ENCODE measurements around the gene XPR1. TPM values are rescaled to one million over a fixed set of nuclear protein-coding genes. Genes with fewer than 3 reads are reported as not detected.

The XPR1 gene
- total RNA-seq, 1 experiment from 2014 or later = 30.7 TPM

- TF ChIP-seq, protein P1, sequence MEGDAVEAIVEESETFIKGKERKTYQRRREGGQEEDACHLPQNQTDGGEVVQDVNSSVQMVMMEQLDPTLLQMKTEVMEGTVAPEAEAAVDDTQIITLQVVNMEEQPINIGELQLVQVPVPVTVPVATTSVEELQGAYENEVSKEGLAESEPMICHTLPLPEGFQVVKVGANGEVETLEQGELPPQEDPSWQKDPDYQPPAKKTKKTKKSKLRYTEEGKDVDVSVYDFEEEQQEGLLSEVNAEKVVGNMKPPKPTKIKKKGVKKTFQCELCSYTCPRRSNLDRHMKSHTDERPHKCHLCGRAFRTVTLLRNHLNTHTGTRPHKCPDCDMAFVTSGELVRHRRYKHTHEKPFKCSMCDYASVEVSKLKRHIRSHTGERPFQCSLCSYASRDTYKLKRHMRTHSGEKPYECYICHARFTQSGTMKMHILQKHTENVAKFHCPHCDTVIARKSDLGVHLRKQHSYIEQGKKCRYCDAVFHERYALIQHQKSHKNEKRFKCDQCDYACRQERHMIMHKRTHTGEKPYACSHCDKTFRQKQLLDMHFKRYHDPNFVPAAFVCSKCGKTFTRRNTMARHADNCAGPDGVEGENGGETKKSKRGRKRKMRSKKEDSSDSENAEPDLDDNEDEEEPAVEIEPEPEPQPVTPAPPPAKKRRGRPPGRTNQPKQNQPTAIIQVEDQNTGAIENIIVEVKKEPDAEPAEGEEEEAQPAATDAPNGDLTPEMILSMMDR (conservative IDR thresholded peaks at IDR 0.05; ENCODE audit: low read depth, low read length) = no peak
- TF ChIP-seq EZH2 (IDR thresholded peaks at IDR 0.05; ENCODE audit: borderline replicate concordance, low read depth, low read length, poor library complexity, severe bottlenecking) = no peak
- H3K9me3 ChIP-seq (ENCODE audit: low read depth, low read length, poor library complexity, severe bottlenecking) = no peaks in the 10 kb centered on the region
- no peak for DNase-seq (ENCODE audit: low spot score)
- ChIA-PET POLR2A (ENCODE audit: low non-redundant PET) (no interaction called here), CTCF (no interaction called here)
- H3K36me3 ChIP-seq (ENCODE audit: insufficient read depth, low read length, poor library complexity, severe bottlenecking) = no peaks in the 10 kb centered on the region
- intact Hi-C loops (cut with micrococcal nuclease; ENCODE audit: unreplicated experiment) = no loop called here
- H3K4me3 ChIP-seq (ENCODE audit: low read depth, low read length, poor library complexity, severe bottlenecking) = no peak overlapping the region
- no peak overlapping the region for H3K27ac ChIP-seq (ENCODE audit: low read depth, low read length, poor library complexity, severe bottlenecking)
- peaks cover 29% of the 10 kb centered on the region for H3K4me1 ChIP-seq (ENCODE audit: insufficient read depth, low read length, poor library complexity, severe bottlenecking)
- no TSS peak for BruUV-seq (replicated peaks)
- no peaks in the 10 kb centered on the region for H3K27me3 ChIP-seq (replicated peaks; ENCODE audit: insufficient read depth, low read depth, low read length, poor library complexity)
Measured at GRCh38 chr1:180630408-180631193, 1.2 kb upstream of the XPR1 start.

DNA sequence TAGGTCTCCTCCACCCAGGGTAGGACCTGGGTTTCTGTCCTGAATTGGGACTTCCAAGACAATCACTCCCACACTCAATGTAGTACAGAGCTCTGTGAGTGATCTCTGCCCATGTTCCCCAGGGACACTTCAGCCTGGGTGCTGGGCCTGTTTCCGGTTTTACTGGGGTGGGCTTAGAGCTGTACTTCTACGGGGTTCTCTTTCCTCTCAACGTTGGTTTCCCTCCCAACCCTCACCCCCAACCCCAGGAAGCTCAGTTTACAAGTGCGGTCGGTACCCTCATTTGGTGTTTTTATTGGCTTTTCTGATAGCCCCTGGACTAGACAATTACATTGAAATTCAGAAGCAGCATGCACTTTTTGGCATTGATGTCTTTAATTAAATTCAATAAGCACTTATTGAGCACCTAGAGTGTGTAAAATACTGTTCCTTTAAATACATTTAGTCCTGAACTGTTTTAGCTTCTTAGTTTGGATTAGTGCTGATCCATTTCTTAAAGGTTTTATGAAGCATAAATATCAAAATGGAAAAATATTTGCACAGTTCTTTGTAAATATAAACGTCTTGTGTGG is 542 bp upstream of the XPR1 start:
- no TSS peak for BruUV-seq (replicated peaks)
- H3K36me3 ChIP-seq (ENCODE audit: insufficient read depth, low read length, poor library complexity, severe bottlenecking) = no peaks in the 10 kb centered on the region
- TF ChIP-seq EZH2 (IDR thresholded peaks at IDR 0.05; ENCODE audit: borderline replicate concordance, low read depth, low read length, poor library complexity, severe bottlenecking) = no peak
- TF ChIP-seq, protein P1 (conservative IDR thresholded peaks at IDR 0.05; ENCODE audit: low read depth, low read length) = no peak
- POLR2A ChIA-PET (ENCODE audit: low non-redundant PET) = interaction anchor here (0.7 kb wide), 1 partner anchor 165 kb away, joined by 8 read pairs; no protein-coding TSS in a partner anchor
- DNase-seq (ENCODE audit: low spot score) = peak; percentile 23
- CTCF ChIA-PET = interaction anchor here (0.6 kb wide), 1 partner anchor 1339 kb away, joined by 5 read pairs; no protein-coding TSS in a partner anchor
- peaks cover 35% of the 10 kb centered on the region for H3K4me1 ChIP-seq (ENCODE audit: insufficient read depth, low read length, poor library complexity, severe bottlenecking)
- no peak overlapping the region for H3K4me3 ChIP-seq (ENCODE audit: low read depth, low read length, poor library complexity, severe bottlenecking)
- H3K27me3 ChIP-seq (replicated peaks; ENCODE audit: insufficient read depth, low read depth, low read length, poor library complexity) = no peaks in the 10 kb centered on the region
- intact Hi-C loops (cut with micrococcal nuclease; ENCODE audit: unreplicated experiment) = no loop called here
- no peak overlapping the region for H3K27ac ChIP-seq (ENCODE audit: low read depth, low read length, poor library complexity, severe bottlenecking)
- H3K9me3 ChIP-seq (ENCODE audit: low read depth, low read length, poor library complexity, severe bottlenecking) = no peaks in the 10 kb centered on the region

DNA sequence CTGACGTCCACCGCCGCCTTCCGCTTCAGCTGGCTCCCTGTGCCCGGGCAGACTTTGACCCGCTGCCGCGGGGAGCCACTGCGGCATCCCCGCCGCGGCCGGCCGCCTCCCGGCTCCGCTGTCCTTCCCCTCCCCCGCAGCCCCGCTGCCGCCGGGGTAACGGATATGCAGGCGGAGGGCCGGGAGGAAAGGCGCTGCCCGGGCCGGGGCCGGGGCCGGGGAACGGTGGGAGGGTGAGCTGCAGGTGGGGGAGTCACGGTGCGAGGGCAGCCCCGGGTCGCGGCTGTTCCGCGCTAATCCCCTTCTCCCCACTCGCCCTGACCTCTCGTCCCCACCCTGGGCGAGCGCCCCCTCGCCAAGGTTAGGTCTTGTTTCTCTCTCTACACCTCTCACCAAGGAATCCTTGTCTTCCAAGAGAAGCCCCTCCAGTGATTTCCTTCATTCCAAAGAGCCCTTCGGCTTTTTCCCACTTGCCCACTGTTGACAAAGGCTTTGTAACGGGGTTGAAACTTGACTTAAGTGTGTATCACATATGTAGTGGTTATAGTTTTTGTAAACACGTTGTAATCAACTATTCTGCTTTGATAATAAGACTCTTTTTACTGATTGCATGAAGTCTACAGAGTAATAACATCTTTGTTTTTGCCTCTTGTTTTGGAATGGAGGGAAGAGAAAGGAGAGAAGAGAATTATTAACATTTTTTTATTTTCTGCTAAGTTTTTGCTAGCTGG is 669 bp downstream of the XPR1 start:
- no peaks in the 10 kb centered on the region for H3K36me3 ChIP-seq (ENCODE audit: insufficient read depth, low read length, poor library complexity, severe bottlenecking)
- intact Hi-C loops (cut with micrococcal nuclease; ENCODE audit: unreplicated experiment) = no loop called here
- TF ChIP-seq, protein P1 (conservative IDR thresholded peaks at IDR 0.05; ENCODE audit: low read depth, low read length) = peak; percentile 29; the same call in 1 of the 2 replicates
- no peak for TF ChIP-seq EZH2 (IDR thresholded peaks at IDR 0.05; ENCODE audit: borderline replicate concordance, low read depth, low read length, poor library complexity, severe bottlenecking)
- DNase-seq (ENCODE audit: low spot score) = peak; percentile 32
- H3K27ac ChIP-seq (ENCODE audit: low read depth, low read length, poor library complexity, severe bottlenecking) = peak overlapping the region; percentile 85
- POLR2A ChIA-PET (ENCODE audit: low non-redundant PET) = no interaction called here
- peak overlapping the region; percentile 91 for H3K4me3 ChIP-seq (ENCODE audit: low read depth, low read length, poor library complexity, severe bottlenecking)
- no TSS peak for BruUV-seq (replicated peaks)
- no peaks in the 10 kb centered on the region for H3K9me3 ChIP-seq (ENCODE audit: low read depth, low read length, poor library complexity, severe bottlenecking)
- H3K27me3 ChIP-seq (replicated peaks; ENCODE audit: insufficient read depth, low read depth, low read length, poor library complexity) = no peaks in the 10 kb centered on the region
- H3K4me1 ChIP-seq (ENCODE audit: insufficient read depth, low read length, poor library complexity, severe bottlenecking) = peaks cover 40% of the 10 kb centered on the region
- CTCF ChIA-PET = interaction anchor here (0.6 kb wide), 1 partner anchor 503 kb away, joined by 3 read pairs; no protein-coding TSS in a partner anchor
